Measurements from ENCODE around the gene FMR1NB. TPM values are rescaled to one million over a fixed set of nuclear protein-coding genes. Genes with fewer than 3 reads are reported as not detected.

The FMR1NB gene
- total and polyA plus RNA-seq, 9 of the 15 experiments (the other 6 are each of a cell fraction or from before 2014, with no cell fraction given) = 2.3 to 13.2 (median 5.1) TPM

- Histone ChIP-seq H3K79me2 (ENCODE audit: control insufficient read depth, insufficient read depth, low read length) (no peaks in the 10 kb centered on the region), H3K4me2 (ENCODE audit: insufficient read depth, low read length) (no peak overlapping the region), H3K9me1 (ENCODE audit: control insufficient read depth, insufficient read depth, low read length) (no peaks in the 10 kb centered on the region), H3K27ac (ENCODE audit: extremely low read depth, low read depth, low read length) (no peak overlapping the region), H2AFZ (ENCODE audit: low read depth, low read length) (no peak overlapping the region), H3K9ac (ENCODE audit: insufficient read depth in 1 of 2, low read depth in 2 of 2, low read length in 2 of 2) (no peak overlapping the region), H3K4me3 (no peak overlapping the region), H3K4me1 (replicated peaks in 1 of 2; ENCODE audit: control insufficient read depth in 2 of 2, insufficient read depth in 2 of 2, low read length in 2 of 2) (no peaks in the 10 kb centered on the region), H3K27me3 (ENCODE audit: control insufficient read depth in 2 of 2, insufficient read depth in 2 of 2, low read length in 2 of 2) (no peaks in the 10 kb centered on the region), H4K20me1 (replicated peaks; ENCODE audit: control insufficient read depth, insufficient read depth, low read length) (no peaks in the 10 kb centered on the region), H3K36me3 (ENCODE audit: control insufficient read depth, insufficient read depth, low read length) (no peaks in the 10 kb centered on the region), H3K9me3 (replicated peaks; ENCODE audit: control insufficient read depth, insufficient read depth, low read depth, low read length) (no peaks in the 10 kb centered on the region)
- DNase-seq (ENCODE audit: extremely low read depth in 1 of 4, low spot score in 3 of 4) (no peak), ATAC-seq (no peak), FAIRE-seq (no peak)
- ChIA-PET CTCF (ENCODE audit: low intra/inter-chr PET ratio) (no interaction called here), POLR2A (no interaction called here)
- WGBS (ENCODE audit: insufficient coverage, low coverage, missing lambda C conversion rate) = 0% methylated on average over 2 of the region's 2 CpGs
- intact Hi-C loops (cut with micrococcal nuclease) = no loop called here
- in situ Hi-C loops (cut with MboI) = no loop called here
- no peak for TF ChIP-seq CBX1 (IDR thresholded peaks at IDR 0.05; ENCODE audit: low read depth)
- no peak for TF ChIP-seq ARHGAP35 (IDR thresholded peaks at IDR 0.05; ENCODE audit: partially characterized antibody)
- TF ChIP-seq ZFX (CRISPR knock-in tag; IDR thresholded peaks at IDR 0.05) = no peak
- no peak for TF ChIP-seq ATF7 (IDR thresholded peaks at IDR 0.05)
- TF ChIP-seq MAX (CRISPR knock-in tag; IDR thresholded peaks at IDR 0.05) = no peak
- no peak for TF ChIP-seq ZNF764 (CRISPR knock-in tag; IDR thresholded peaks at IDR 0.05; ENCODE audit: low read depth)
- TF ChIP-seq, protein P1, sequence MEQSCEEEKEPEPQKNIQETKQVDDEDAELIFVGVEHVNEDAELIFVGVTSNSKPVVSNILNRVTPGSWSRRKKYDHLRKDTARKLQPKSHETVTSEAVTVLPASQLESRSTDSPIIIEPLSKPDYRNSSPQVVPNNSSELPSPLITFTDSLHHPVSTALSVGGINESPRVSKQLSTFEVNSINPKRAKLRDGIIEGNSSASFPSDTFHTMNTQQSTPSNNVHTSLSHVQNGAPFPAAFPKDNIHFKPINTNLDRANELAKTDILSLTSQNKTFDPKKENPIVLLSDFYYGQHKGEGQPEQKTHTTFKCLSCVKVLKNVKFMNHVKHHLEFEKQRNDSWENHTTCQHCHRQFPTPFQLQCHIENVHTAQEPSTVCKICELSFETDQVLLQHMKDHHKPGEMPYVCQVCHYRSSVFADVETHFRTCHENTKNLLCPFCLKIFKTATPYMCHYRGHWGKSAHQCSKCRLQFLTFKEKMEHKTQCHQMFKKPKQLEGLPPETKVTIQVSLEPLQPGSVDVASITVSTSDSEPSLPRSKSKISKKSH (CRISPR knock-in tag; IDR thresholded peaks at IDR 0.05) = no peak
- TF ChIP-seq XRCC4 (IDR thresholded peaks at IDR 0.05; ENCODE audit: extremely low read depth, insufficient read depth, insufficient read length) = no peak
- no peak for TF ChIP-seq ZNF695 (CRISPR knock-in tag; IDR thresholded peaks at IDR 0.05)
- no peak for TF ChIP-seq ZNF311 (CRISPR knock-in tag; IDR thresholded peaks at IDR 0.05)
- no peak for TF ChIP-seq ZHX1 (conservative IDR thresholded peaks at IDR 0.05; ENCODE audit: low read length)
- no peak for TF ChIP-seq PCBP1 (IDR thresholded peaks at IDR 0.05; ENCODE audit: low read depth, low read length, poor library complexity, severe bottlenecking)
- TF ChIP-seq, protein P2, sequence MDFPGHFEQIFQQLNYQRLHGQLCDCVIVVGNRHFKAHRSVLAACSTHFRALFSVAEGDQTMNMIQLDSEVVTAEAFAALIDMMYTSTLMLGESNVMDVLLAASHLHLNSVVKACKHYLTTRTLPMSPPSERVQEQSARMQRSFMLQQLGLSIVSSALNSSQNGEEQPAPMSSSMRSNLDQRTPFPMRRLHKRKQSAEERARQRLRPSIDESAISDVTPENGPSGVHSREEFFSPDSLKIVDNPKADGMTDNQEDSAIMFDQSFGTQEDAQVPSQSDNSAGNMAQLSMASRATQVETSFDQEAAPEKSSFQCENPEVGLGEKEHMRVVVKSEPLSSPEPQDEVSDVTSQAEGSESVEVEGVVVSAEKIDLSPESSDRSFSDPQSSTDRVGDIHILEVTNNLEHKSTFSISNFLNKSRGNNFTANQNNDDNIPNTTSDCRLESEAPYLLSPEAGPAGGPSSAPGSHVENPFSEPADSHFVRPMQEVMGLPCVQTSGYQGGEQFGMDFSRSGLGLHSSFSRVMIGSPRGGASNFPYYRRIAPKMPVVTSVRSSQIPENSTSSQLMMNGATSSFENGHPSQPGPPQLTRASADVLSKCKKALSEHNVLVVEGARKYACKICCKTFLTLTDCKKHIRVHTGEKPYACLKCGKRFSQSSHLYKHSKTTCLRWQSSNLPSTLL (IDR thresholded peaks at IDR 0.05) = no peak
- no peak for TF ChIP-seq ZNF12 (CRISPR knock-in tag; IDR thresholded peaks at IDR 0.05)
- TF ChIP-seq, protein P3, sequence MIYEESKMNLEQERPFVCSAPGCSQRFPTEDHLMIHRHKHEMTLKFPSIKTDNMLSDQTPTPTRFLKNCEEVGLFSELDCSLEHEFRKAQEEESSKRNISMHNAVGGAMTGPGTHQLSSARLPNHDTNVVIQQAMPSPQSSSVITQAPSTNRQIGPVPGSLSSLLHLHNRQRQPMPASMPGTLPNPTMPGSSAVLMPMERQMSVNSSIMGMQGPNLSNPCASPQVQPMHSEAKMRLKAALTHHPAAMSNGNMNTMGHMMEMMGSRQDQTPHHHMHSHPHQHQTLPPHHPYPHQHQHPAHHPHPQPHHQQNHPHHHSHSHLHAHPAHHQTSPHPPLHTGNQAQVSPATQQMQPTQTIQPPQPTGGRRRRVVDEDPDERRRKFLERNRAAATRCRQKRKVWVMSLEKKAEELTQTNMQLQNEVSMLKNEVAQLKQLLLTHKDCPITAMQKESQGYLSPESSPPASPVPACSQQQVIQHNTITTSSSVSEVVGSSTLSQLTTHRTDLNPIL (CRISPR knock-in tag; IDR thresholded peaks at IDR 0.05) = no peak
- TF ChIP-seq ZNF75A (CRISPR knock-in tag; IDR thresholded peaks at IDR 0.05) = no peak
- no peak for TF ChIP-seq TAF7 (tag; IDR thresholded peaks at IDR 0.05)
- BruUV-seq (replicated peaks) = no TSS peak
Observed at GRCh38 chrX:147960722-147961121, 20.4 kb upstream of the FMR1NB start.
